Left cardiac atrium (tissue), 4 donors: Measurements from ENCODE around the gene TRPM2. TPM values are rescaled to one million over a fixed set of nuclear protein-coding genes. Genes with fewer than 3 reads are reported as not detected.
"Not testable (repeated sequence)": the region's sequence is repeated elsewhere in the genome, so short reads cannot be mapped to it uniquely, and the experiment has no call there.

Experiments
- ATAC-seq, 2 donors: fragments of 200-7000 bp; cut with Tn5 transposase; one replicate each; pipeline ENCODE4 v1.9.1; 2020; ENCODE audit warnings: mild to moderate bottlenecking in 2 of 2, moderate library complexity in 2 of 2
- DNase-seq: peaks from one replicate; pipeline ENCODE4 v3.0.0-alpha.2; 2020
- intact Hi-C, 2 donors: fragments of 100-400 bp; cut with DNase I; formaldehyde crosslinking; loops; one replicate each; pipeline versions ENCODE4 v1.14.1 to v1.15.1; 2022 to 2023
- total RNA-seq, 2 donors: library from RNA; stranded (reverse); fragmentation: NEBNext Ultra II Directional; extraction: Animal tissue kit (Norgen Biotek cat#: 25700); gene quantifications; one replicate each; pipeline ENCODE4 v1.2.1, GENCODE V29; 2021
- donor health status: DM: no; HTN: yes; CAD: no.
- donor health status: DM: no; HTN: yes; CAD: no; lungs with severe emphysema.
- donor health status: DM: yes; HTN: yes; CAD: no.
- donor health status: Dilated cardiomyopathy.

The TRPM2 gene
- total RNA-seq, 2 donors from 2014 or later: 2.9 to 5.1 TPM

DNA sequence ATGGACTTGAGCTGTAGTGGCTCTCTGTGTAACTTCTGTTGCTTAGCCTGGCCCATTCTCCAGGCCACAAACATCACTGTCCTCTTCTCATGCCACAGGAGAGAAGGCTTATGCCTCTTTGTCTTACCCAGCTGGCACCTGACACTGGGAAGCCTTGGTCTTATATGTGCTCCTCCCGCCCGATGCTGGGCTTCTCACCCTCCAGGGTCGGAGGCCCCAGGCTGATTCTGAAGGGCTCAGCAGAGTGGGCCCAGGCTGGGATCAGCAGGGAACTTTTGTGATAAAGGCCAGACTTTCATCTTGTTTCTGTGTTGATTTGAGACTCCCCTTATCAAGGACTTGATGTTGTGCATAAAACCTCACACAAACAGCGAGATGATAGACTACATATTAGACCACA, 29.8 kb downstream of the TRPM2 start:
- intact Hi-C loops: no loop called here
- DNase-seq (no peak), ATAC-seq (no peak)

DNA sequence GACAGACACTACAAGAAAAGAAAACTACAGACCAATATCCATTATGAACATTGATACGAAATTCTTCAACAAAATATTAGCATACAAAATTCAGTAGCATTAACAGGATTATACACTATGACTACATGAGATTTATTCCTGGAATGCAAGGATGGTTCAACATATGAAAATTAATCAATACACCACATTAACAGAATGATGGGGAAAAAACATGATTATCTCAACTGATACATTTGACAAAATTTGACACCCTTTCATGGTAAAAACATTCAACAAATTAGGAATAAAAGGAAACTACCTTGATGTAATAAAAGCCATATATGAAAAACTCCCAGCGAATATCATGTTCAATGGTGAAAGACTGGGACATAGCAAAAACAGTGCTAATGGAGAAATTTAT, 31.5 kb downstream of the TRPM2 start:
- ATAC-seq: no peak
- intact Hi-C loops: no loop called here
- DNase-seq: no peak

DNA sequence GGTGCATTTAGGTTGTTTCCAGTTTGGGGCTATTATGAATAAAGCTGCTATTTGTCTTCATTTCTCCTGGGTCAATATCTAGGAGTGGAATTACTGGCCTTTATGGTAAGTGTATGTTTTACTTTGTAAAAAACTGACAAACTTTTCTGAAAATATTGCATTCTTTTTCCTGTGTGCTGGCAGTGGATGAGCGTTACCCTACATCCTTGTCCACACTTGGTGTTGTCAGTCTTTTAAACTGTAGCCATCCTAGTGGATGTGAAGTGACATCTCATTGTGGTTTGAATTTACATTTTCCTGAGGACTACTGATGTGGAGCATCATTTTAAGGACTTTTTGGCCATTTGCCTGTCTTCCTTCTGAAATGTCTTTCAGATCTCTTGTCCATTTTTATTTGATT, 35.9 kb downstream of the TRPM2 start:
- intact Hi-C loops: no loop called here
- ATAC-seq: no peak

DNA sequence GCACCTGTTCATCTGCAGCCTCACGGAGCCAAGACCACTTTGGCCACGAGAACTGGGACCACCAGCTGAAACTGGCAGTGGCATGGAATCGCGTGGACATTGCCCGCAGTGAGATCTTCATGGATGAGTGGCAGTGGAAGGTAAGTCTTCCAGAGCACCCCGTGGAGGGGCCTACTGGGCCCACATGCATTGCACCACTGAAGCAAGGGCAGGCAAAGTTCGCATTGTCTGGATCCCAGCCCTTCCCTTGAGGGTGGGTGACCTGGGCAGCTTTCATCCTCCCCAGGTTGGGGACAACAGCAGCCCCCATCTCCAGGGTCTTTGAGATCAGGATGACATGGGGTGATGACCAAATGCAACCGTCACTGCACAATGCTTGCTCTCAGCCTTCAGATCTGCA, 37.5 kb downstream of the TRPM2 start:
- ATAC-seq (no peak), DNase-seq (no peak)
- intact Hi-C loops: no loop called here

More for the DNA sequence above, 35.9 kb downstream of the TRPM2 start:
- DNase-seq: no peak

DNA sequence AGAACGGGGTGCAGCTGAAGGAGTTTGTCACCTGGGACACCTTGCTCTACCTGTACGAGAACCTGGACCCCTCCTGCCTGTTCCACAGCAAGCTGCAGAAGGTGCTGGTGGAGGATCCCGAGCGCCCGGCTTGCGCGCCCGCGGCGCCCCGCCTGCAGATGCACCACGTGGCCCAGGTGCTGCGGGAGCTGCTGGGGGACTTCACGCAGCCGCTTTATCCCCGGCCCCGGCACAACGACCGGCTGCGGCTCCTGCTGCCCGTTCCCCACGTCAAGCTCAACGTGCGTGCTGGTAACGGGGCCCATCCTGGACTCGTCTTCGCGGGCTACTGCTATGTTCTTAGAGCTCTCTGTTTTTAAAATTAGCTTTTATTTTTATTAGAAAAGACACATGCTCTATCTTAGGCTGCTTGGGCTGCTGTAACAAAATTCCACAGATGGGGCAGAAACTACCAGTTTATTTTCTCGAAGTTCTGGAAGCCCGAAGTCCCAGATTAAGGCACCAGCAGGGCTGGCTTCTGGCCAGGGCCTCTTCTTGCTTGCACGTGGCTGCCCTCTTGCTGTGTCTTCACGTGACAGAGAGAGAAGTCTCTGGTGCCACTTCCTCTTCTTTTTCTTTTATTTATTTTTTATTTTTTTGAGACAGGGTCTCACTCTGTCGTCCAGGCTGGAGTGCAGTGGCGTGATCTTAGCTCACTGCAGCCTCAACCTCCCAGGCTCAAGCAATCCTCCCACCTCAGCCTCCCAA, 38.1 kb downstream of the TRPM2 start:
- intact Hi-C loops: no loop called here
- DNase-seq (peak; percentile 59), ATAC-seq (no peak)

DNA sequence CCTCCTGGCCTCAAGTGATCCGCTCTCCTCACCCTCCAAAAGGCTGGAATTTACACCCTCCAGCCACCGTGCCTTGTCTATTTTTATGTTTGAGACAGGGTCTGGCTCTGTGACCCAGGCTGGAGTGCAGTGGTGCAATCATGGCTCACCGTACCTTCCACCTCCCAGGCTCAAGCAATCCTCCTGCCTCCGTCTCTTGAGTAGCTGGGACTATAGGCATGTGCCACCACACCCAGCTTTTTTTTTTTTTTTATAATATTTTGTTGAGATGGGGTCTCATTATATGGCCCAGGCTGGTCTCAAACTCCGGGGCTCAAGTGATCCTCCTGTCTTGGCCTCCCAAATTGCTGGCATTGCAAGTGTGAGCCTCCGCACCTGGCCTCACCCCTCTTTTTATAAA, 38.8 kb downstream of the TRPM2 start:
- ATAC-seq (no peak), DNase-seq (no peak)
- intact Hi-C loops: no loop called here

DNA sequence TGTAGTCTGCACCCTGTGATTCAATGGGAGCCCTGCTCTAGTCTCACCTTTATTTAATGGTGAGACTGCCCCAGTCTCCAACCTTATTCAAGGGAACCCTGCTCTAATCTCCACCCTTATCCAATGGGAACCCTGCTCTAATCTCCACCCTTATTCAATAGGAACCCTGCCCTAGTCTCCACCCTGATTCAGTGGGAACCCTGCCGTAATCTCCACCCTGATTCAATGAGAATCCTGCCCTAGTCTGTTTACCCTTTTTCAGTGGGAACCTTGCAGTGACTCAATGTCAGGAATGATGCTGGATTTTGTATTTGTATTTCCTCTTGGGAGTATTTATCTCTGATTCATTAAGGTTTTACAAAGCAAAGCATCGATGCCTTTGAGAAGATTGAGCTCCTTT, 39.5 kb downstream of the TRPM2 start:
- intact Hi-C loops: no loop called here
- DNase-seq (no peak), ATAC-seq (no peak)

DNA sequence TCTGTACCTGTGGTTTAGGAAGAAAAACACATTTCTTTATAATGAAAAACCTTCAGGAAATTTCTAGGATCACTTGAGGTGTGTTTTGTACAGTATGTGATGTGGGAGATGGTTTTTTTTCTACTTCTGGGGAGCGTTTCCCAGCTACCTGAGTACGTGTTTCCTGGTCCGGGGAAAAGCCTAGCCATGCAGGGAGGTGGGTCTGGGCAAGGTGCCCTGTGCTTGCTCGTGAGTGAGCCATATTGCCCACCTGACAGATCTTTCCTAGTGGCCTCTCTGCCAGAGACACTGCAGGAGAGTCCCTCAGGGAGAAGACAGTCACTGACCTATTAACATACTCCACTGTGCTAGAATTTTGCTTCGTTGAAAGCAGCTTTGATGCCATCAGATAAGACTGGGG, 41.3 kb downstream of the TRPM2 start:
- ATAC-seq (no peak), DNase-seq (no peak)
- intact Hi-C loops: no loop called here

DNA sequence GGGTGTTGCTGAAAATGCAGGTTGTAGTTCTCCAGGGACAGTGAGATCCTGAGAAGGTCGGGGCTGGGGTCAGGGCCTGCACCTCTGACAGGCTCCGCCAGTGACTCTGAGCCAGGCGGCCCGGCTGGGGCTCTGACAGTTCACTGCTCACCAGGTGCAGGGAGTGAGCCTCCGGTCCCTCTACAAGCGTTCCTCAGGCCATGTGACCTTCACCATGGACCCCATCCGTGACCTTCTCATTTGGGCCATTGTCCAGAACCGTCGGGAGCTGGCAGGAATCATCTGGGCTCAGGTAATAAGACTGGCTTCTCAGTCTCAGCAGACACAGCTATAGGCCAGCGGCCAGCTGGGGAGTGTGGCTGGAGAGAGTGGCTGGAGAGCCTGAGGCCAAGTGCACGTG, 41.8 kb downstream of the TRPM2 start:
- intact Hi-C loops: no loop called here
- DNase-seq (no peak), ATAC-seq (no peak)

DNA sequence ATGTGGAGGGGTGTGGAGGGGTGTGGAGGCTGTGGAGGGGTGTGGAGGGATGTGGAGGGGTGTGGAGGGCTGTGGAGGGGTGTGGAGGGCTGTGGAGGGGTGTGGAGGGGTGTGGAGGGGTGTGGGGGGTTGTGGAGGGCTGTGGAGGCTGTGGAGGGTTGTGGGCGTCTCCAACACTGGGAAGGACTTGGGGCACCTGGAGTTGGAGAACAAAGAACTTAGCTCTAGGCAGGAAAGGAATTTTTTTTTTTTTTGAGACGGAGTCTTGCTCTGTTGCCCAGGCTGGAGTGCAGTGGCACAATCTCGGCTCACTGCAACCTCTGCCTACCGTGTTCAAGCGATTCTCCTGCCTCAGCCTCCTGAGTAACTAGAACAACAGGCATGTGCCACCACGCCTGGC, 43.4 kb downstream of the TRPM2 start:
- intact Hi-C loops, ATAC-seq, DNase-seq: not testable (repeated sequence)

DNA sequence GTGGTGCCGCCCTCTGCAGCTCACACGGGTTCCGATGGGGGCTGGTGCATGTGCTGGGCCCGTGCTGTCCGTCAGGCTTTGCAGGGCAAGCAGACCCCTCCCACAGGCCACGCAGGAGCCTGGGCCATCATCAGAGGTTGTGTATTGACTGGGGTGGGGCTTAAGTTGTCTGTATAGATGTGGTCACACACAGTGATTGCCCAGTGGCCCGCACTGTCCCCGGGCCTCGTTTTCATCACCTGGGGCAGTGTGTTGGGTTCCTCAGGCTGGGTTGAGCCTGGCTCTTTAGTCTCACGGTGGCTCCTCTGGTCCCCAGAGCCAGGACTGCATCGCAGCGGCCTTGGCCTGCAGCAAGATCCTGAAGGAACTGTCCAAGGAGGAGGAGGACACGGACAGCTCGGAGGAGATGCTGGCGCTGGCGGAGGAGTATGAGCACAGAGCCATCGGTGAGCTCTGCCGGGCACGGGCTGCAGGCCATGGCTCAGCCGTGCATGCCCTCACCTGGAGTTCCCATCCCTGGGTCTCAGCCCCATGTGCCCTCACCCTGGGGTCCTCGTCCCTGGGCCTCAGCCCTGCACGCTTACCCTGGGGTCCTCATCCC, 44.1 kb downstream of the TRPM2 start:
- DNase-seq: no peak
- ATAC-seq: no peak
- intact Hi-C loops: no loop called here

DNA sequence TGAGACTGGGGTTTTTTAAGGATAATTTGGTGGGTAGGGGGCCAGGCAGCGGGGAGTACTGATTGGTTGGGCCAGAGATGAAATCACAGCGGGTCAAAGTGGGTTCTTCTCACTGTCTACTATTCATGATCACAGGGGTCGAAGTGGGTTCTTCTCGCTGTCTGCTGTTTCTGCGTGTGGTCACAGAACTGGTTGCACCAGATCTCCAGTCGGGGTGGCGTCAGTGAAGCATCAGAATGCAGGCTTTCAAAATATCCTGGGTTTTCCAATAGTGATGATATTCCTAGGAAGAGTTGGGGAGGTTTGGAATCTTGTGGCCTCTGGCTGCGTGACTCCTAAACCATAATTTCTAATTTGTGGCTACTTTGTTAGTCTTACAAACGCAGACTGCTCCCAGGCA, 45.1 kb downstream of the TRPM2 start:
- intact Hi-C loops: no loop called here
- DNase-seq (no peak), ATAC-seq (no peak)

DNA sequence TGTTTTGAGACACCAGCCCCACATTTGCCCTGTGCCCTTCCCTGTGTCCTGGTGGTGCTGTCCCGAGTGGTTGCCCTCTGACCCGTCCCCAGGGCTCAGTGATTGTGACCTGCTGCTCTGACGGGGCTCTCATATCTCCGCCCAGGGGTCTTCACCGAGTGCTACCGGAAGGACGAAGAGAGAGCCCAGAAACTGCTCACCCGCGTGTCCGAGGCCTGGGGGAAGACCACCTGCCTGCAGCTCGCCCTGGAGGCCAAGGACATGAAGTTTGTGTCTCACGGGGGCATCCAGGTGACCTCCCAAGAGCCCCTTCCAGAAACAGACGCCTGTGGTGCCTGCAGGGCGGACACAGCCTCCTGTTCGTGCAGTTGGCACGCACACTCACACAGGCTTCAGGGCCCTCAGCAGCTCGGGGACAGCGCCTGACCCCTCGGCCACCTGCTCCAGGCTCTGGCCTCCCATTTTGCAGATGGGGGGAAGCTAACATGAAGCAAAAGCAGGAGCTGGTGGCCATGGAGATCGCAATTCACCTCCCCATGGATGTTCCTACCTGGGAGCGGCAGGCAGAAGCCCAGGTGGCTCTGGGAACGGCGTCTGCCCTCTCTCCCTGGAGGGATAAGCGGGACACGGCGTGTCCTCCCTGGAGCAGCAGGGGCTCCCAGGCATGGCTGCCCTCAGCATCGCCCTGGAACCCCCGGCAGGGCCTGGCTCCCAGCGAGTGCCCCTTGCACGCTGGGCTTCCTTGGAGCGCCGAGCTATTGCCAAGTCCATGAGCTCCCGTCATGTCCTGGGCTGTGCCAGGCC, 45.9 kb downstream of the TRPM2 start:
- ATAC-seq (no peak), DNase-seq (no peak)
- intact Hi-C loops: no loop called here

DNA sequence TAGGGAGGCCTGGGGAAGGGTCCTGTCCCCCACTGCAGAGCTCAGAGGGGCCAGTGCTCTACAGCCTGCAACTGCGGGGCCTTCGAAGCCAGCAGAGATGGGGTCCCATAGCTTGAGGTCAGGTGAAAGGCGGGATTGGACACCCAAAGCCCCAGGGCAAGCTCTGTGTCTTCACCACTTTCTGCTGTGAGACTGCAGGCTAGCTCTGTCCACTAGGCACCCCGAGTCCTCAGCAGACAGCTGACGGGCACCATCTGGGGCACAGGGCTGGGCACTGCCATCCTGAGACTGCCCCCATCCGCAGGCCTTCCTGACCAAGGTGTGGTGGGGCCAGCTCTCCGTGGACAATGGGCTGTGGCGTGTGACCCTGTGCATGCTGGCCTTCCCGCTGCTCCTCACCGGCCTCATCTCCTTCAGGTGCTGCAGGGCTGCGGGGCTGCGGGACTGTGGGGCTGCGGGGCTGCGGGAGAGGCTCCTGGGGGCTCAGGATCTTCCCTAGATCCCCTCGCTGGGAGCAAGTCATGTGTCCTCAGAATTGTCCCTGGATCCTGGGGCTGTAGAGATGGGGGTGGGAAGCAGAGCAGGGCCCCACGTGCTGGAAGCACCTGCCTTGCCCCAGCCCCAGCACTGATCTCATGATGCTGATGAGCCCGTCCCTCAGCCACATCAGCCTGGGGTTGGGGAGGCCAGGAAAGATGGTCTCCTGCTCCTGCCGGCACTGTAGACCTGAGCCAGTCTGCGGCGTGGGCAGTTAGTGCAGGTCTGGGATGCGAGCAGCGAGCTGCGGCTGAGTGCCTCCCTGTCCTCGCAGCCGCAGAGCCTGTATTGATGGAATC, 46.8 kb downstream of the TRPM2 start:
- intact Hi-C loops: no loop called here
- ATAC-seq: no peak
- DNase-seq: no peak

DNA sequence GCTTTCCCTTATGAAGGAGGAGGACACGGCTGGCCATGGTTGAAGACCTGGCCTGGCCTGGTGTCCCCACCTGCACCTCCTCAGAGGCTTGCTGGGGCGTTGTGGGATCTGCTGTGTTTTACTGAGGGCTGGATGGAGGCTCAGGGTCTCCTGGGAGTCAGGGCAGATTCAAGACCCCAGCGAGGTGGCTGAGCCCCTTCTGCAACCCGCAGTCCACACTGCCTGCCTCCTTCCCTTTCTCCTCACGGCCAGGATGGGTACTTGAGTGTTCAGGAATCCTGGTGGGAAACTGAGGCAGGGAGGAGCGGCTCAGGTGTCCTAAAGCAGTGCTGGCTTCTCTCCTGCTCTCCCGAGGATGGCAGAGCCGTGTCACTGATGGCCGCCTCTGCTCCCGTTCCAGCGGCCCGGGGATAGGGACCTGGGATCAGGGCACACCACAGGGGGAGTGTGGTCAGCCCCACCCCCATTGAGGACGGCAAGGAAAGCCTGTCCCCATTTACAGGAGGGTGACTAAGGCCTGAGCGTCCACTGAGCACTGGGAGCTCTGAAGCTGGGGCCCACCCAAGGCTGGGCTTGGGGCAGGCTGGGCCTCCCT, 47.5 kb downstream of the TRPM2 start:
- ATAC-seq (no peak), DNase-seq (no peak)
- intact Hi-C loops: no loop called here

DNA sequence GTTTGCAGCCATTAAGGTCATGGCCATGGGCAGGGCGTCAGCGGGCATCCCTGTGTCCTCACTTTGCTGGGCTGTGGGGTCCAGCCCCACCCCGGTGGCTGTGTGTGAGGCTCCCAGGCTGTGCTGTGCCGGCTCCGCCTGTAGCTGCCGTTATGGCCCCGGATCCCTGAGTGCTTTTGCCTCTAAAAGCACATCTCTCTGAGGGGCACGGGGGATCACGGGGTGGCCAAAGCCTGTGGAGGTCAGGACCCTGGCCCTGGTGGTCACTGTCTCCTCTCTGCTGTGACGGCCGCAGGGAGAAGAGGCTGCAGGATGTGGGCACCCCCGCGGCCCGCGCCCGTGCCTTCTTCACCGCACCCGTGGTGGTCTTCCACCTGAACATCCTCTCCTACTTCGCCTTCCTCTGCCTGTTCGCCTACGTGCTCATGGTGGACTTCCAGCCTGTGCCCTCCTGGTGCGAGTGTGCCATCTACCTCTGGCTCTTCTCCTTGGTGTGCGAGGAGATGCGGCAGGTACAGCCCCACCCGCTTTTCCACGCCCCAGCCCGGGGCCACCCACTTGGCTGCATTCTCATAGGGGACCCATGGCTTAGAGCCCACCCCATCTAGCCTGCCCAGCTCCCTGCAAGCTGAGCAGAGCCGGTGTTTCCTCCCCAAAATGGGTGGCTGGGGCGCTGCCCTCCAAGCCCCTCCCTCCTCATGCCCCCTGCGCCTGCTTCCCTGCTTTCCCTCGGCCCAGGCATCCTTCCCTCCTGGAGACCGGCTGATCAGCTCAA, 48.2 kb downstream of the TRPM2 start:
- ATAC-seq (no peak), DNase-seq (no peak)
- intact Hi-C loops: no loop called here

DNA sequence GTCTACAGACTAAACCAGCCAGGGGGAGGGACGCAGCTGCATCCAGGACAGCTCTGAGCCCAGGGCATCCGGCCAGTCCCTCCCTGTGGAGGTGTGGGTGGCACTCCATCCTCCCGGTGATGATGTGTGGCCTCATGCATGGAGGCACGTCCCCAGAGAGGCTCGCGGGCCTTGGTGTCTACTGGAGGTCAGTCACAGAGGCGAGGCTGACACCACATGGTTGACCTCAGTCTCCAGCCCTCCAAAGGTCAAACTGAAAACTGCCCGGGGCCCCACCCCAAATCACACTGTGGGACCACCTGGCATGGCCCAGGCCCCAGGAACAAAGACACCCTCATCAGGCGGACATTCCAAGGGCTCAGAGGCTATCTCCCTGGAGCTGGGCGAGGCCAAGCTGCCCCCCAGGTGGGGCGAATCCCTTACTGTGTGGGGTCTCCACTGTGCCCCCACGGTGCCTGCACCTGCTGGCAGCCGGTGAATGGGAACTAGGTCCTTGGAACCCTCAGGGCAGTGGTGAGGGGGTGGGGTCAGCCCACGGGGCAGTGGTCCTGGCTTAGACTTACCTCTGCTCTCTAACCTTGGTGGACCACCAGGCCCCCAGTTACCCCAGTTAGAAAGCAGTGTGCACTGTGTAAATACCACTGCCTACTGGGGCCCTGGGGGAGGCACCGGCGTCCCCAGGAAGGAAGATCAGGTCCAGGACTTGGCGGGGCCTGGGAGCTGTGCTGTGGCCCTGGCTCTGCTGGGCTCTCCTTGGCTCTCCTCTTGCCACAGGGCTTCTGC, 49.1 kb downstream of the TRPM2 start:
- ATAC-seq: no peak
- no peak for DNase-seq
- intact Hi-C loops: no loop called here
